Vagina (tissue), 2 donors: ENCODE measurements around the gene HIPK2. TPM values are rescaled to one million over a fixed set of nuclear protein-coding genes. Genes with fewer than 3 reads are reported as not detected.

Source experiments
- DNase-seq, 2 donors: peaks; one replicate each; pipeline ENCODE4 v3.0.0-alpha.2; 2017; ENCODE audit errors: extremely low spot score in 2 of 2
- H3K27ac ChIP-seq: fragments of 200-600 bp; sonication (generic); one replicate; pipeline ENCODE4 v1.5.1; 2019
- H3K27me3 ChIP-seq: fragments of 200-600 bp; sonication (generic); one replicate; pipeline ENCODE4 v1.5.1; 2019
- H3K36me3 ChIP-seq, 2 donors: fragments of 200-600 bp; sonication (generic); one replicate each; pipeline ENCODE4 v1.5.1; 2017 to 2019
- H3K4me1 ChIP-seq: fragments of 200-600 bp; sonication (generic); one replicate; pipeline ENCODE4 v1.5.1; 2019
- H3K4me3 ChIP-seq, 2 donors: fragments of 200-600 bp; sonication (generic); 1 replicate in 1 of 2; 2 replicates in 1 of 2; pipeline ENCODE4 v1.5.1; 2016 to 2019
- H3K9me3 ChIP-seq: fragments of 200-600 bp; sonication (generic); one replicate; pipeline ENCODE4 v1.5.1; 2019
- POLR2A ChIP-seq, 2 donors: fragments of 450-650 bp; IDR thresholded peaks; one replicate each; pipeline ENCODE4 v1.6.1; 2017; ENCODE audit warnings: antibody characterized with exemption in 2 of 2, mild to moderate bottlenecking in 2 of 2, moderate library complexity in 2 of 2
- POLR2AphosphoS5 ChIP-seq, 2 donors: sonication (generic); formaldehyde crosslinking; IDR thresholded peaks; one replicate each; pipeline ENCODE4 v1.9.0; 2017; ENCODE audit warnings: antibody characterized with exemption in 2 of 2, mild to moderate bottlenecking in 2 of 2, low read depth in 1 of 2; ENCODE audit not compliant: insufficient read depth in 1 of 2
- intact Hi-C: fragments of 100-400 bp; cut with DNase I; formaldehyde crosslinking; loops from one replicate; pipeline ENCODE4 v1.15.1; 2023
- total RNA-seq: library from RNA; depleted of rRNA; stranded (reverse); fragments of >200 nt; gene quantifications from one replicate; pipeline ENCODE4 v1.2.3, GENCODE V29; 2016
- TF ChIP-seq, protein P1 (sequence below), 3 experiments: fragments of 450-650 bp in 2 of 3; fragments of 200-600 bp in 1 of 3; sonication (generic) in 1 of 3; IDR thresholded peaks; one replicate each; pipeline ENCODE4 v1.5.1; 2017 to 2019; ENCODE audit warnings: antibody characterized with exemption in 3 of 3, mild to moderate bottlenecking in 2 of 3, moderate library complexity in 2 of 3

Gene HIPK2
- total RNA-seq, result 21.9 TPM

DNA sequence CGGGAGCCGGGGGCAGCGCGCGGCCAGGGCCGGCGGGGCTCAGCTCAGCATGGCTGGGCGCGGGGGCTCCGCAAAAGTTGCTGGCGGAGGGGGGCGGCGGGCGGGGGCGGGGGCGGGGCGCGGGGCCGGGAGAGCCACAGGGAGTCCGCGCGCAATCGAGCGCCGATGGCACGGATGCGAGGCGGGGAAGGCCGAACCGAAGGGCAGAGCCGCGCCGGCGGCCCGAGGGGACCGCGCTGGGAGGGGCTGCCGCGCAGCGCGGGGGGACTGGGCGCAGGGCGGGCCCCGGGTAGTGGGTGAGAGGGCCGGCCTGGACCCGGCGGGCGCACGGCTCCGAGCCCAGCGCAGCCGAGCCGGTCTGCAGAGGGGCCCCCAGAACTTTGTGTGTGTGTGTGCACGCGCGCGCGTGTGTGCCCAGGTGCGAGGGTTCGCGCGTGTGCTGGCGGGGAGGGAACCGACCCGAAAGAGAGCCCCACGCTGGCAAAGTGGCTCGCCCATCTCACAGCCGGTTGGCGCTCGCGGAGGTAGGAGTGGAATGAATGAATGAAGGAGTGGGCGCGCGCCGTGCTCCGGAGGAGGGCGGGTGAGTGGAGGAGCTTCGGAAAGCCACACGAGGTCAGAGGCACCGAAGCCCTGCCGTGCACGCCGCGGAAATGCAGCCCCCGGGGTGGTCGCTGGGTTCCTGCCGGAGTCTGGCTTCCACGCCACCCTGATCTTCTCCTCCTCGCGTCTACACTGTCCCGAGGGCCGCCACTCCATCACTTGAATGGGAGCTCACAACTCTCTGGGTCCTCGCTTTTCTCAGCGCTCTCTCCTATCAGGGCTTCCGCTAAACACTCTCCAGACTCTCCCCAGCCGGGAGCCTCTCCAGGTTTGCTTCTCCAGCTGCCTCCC is at the start of gene HIPK2:
HIPK2 (minus strand) TSS at position 51 of the 894 bp plus-strand sequence. CDS start 375 bp downstream, outside the sequence.
- Histone ChIP-seq H3K4me1 (peaks cover 23% of the 10 kb centered on the region), H3K27ac (peak within 1 kb of the TSS; percentile 95), H3K36me3 (no peaks in the 10 kb centered on the region), H3K4me3 (peak within 1 kb of the TSS; percentile 63 to 92), H3K27me3 (no peaks in the 10 kb centered on the region), H3K9me3 (no peaks in the 10 kb centered on the region)
- intact Hi-C loops, result loop anchor here (5.0 to 10.0 kb wide), 4 partner anchors 41 to 224 kb away; no protein-coding TSS in a partner anchor
- DNase-seq, result no peak
- TF ChIP-seq POLR2A (IDR thresholded peaks at IDR 0.05), result no peak
- TF ChIP-seq, protein P1, sequence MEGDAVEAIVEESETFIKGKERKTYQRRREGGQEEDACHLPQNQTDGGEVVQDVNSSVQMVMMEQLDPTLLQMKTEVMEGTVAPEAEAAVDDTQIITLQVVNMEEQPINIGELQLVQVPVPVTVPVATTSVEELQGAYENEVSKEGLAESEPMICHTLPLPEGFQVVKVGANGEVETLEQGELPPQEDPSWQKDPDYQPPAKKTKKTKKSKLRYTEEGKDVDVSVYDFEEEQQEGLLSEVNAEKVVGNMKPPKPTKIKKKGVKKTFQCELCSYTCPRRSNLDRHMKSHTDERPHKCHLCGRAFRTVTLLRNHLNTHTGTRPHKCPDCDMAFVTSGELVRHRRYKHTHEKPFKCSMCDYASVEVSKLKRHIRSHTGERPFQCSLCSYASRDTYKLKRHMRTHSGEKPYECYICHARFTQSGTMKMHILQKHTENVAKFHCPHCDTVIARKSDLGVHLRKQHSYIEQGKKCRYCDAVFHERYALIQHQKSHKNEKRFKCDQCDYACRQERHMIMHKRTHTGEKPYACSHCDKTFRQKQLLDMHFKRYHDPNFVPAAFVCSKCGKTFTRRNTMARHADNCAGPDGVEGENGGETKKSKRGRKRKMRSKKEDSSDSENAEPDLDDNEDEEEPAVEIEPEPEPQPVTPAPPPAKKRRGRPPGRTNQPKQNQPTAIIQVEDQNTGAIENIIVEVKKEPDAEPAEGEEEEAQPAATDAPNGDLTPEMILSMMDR (IDR thresholded peaks at IDR 0.05), result no peak
- TF ChIP-seq POLR2AphosphoS5 (IDR thresholded peaks at IDR 0.05; ENCODE audit: insufficient read depth in 1 of 2, low read depth in 1 of 2), result peak in 1 of 2 donors; percentile 41

DNA sequence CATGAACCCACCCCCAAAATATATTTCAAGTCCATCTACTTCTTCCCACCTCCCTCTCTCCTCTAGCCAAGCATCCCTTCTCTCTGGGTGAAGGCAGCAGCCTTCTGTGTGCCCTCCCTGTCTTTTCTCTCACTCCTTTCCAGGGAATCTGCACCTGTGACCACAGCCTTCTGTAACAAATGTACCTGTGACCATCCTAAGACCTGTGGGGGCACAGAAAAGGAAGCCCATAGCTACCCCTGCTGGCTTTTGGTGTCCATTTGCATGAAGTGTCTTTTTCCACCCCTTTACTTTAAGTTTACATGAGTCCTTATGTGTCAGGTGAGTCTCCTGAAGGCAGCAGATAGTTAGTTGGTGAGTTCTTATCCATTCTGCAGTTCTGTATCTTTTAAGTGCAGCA is 49.2 kb upstream of the HIPK2 start:
- no peak overlapping the region for H3K4me3 ChIP-seq
- intact Hi-C loops, result no loop called here
- no peak overlapping the region for H3K27ac ChIP-seq
- H3K27me3 ChIP-seq, result no peaks in the 10 kb centered on the region
- DNase-seq, result peak in 1 of 2 donors; percentile 62
- no peaks in the 10 kb centered on the region for H3K36me3 ChIP-seq
- no peaks in the 10 kb centered on the region for H3K9me3 ChIP-seq
- TF ChIP-seq, protein P1 (IDR thresholded peaks at IDR 0.05), result no peak
- TF ChIP-seq POLR2A (IDR thresholded peaks at IDR 0.05) (no peak), POLR2AphosphoS5 (IDR thresholded peaks at IDR 0.05; ENCODE audit: insufficient read depth in 1 of 2, low read depth in 1 of 2) (no peak)
- H3K4me1 ChIP-seq, result no peaks in the 10 kb centered on the region

DNA sequence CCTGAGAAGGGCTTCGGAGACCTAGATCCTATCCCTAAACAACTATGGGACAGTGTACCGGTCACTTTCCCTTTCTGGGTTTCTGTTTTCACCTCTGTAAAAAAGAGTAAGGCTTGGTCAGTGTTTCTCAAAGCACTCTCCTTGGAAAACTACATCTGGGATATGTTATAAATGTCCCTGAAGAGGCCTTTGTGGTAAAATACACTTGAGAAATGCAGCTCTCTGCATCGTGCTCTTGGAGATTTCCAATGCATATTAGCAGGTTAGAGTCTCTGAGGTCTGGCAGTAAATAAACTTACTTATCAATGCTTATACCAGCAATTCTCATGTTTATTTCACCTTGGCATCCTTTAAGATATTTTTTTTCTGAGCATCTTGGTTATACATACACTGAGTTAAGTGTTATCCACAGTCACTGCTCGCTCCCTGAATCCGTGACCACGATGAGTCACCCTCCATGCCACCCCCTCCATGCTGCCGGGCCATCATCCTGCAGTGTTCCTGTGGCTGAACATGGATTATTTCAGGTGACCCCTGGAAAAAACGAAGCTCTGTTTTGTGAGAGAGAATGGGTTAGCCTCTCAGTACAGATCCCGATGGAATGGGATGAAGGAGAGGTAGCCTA is 48.0 kb upstream of the HIPK2 start:
- H3K27me3 ChIP-seq, result no peaks in the 10 kb centered on the region
- no peak overlapping the region for H3K4me3 ChIP-seq
- no peaks in the 10 kb centered on the region for H3K4me1 ChIP-seq
- intact Hi-C loops, result no loop called here
- no peaks in the 10 kb centered on the region for H3K36me3 ChIP-seq
- no peak overlapping the region for H3K27ac ChIP-seq
- H3K9me3 ChIP-seq, result no peaks in the 10 kb centered on the region
- TF ChIP-seq, protein P1 (IDR thresholded peaks at IDR 0.05), result no peak
- no peak for TF ChIP-seq POLR2AphosphoS5 (IDR thresholded peaks at IDR 0.05; ENCODE audit: insufficient read depth in 1 of 2, low read depth in 1 of 2)
- TF ChIP-seq POLR2A (IDR thresholded peaks at IDR 0.05), result no peak
- peak in 1 of 2 donors; percentile 20 for DNase-seq

DNA sequence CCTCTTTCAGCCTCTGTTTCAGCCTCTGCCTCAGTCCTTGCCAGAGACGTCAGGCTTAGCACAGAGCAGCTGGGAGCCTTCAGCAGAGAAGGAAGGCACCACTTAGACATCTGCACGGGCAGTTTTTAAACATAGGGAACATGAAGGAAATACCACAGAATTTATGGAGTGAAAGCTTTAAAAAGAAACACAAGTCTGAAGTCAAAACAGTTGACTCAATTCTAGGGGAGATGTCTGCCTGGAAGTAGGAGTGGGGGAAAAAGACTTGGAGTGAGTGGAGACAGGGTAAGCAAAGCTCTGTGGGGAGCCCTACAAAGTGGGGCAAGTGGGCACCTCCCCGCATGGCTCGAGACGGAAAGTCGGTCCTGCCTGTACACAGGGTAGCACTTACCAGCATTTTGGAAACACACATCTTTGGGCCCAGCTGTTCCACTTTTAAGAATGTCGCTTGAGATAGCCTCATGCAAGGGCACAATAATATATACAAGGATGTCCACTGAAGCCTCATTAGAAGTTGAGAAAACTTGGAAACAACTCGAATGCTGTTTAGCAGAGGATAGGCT is 46.2 kb upstream of the HIPK2 start:
- intact Hi-C loops, result no loop called here
- Histone ChIP-seq H3K4me1 (no peaks in the 10 kb centered on the region), H3K4me3 (no peak overlapping the region), H3K36me3 (no peaks in the 10 kb centered on the region), H3K9me3 (no peaks in the 10 kb centered on the region), H3K27me3 (no peaks in the 10 kb centered on the region), H3K27ac (no peak overlapping the region)
- TF ChIP-seq, protein P1 (IDR thresholded peaks at IDR 0.05), result no peak
- TF ChIP-seq POLR2AphosphoS5 (IDR thresholded peaks at IDR 0.05; ENCODE audit: insufficient read depth in 1 of 2, low read depth in 1 of 2) (no peak), POLR2A (IDR thresholded peaks at IDR 0.05) (no peak)
- DNase-seq, result peak in 1 of 2 donors; percentile 65
